Measurements from ENCODE around the gene VTI1A.
"Not testable (repeated sequence)": the region's sequence is repeated elsewhere in the genome, so short reads cannot be mapped to it uniquely, and the experiment has no call there.

Gene VTI1A

GRCh38 chr10:112448888-112449287 lies 1.9 kb downstream of the VTI1A start:
- DNase-seq (ENCODE audit: low read depth): no peak
- H3K4me3 ChIP-seq (ENCODE audit: low read length): no peak overlapping the region
- TF ChIP-seq CTCF (conservative IDR thresholded peaks at IDR 0.05; ENCODE audit: low read depth, low read length): no peak

GRCh38 chr10:112454910-112455779 lies 8.1 kb downstream of the VTI1A start:
- no peak for DNase-seq (ENCODE audit: low read depth)
- no peak overlapping the region for H3K4me3 ChIP-seq (ENCODE audit: low read length)
- no peak for TF ChIP-seq CTCF (conservative IDR thresholded peaks at IDR 0.05; ENCODE audit: low read depth, low read length)

- TF ChIP-seq CTCF (conservative IDR thresholded peaks at IDR 0.05; ENCODE audit: low read depth, low read length): no peak
- H3K4me3 ChIP-seq (ENCODE audit: low read length): no peak overlapping the region
- DNase-seq (ENCODE audit: low read depth): no peak
Observed at GRCh38 chr10:112456533-112456932, 9.5 kb downstream of the VTI1A start.

- no peak for DNase-seq (ENCODE audit: low read depth)
- no peak for TF ChIP-seq CTCF (conservative IDR thresholded peaks at IDR 0.05; ENCODE audit: low read depth, low read length)
- H3K4me3 ChIP-seq (ENCODE audit: low read length): no peak overlapping the region
Observed at GRCh38 chr10:112460366-112460765, 13.4 kb downstream of the VTI1A start.

- no peak overlapping the region for H3K4me3 ChIP-seq (ENCODE audit: low read length)
- no peak for DNase-seq (ENCODE audit: low read depth)
- TF ChIP-seq CTCF (conservative IDR thresholded peaks at IDR 0.05; ENCODE audit: low read depth, low read length): no peak
Observed at GRCh38 chr10:112461029-112461887, 14.2 kb downstream of the VTI1A start.

- not testable (repeated sequence) for H3K4me3 ChIP-seq (ENCODE audit: low read length); DNase-seq (ENCODE audit: low read depth)
Observed at GRCh38 chr10:112464074-112464473, 17.1 kb downstream of the VTI1A start.

- no peak for DNase-seq (ENCODE audit: low read depth)
- TF ChIP-seq CTCF (conservative IDR thresholded peaks at IDR 0.05; ENCODE audit: low read depth, low read length): no peak
- no peak overlapping the region for H3K4me3 ChIP-seq (ENCODE audit: low read length)
Observed at GRCh38 chr10:112465299-112465883, 18.4 kb downstream of the VTI1A start.
